Transverse colon (tissue), 4 donors: ENCODE measurements around the gene ZCCHC8.

Experiments used
- EP300 ChIP-seq: sonication (generic); formaldehyde crosslinking; IDR thresholded peaks from one replicate; pipeline ENCODE4 v1.6.1; 2017; ENCODE audit warnings: antibody characterized with exemption, low read depth
- POLR2A ChIP-seq: fragments of 450-650 bp; IDR thresholded peaks from one replicate; pipeline ENCODE4 v1.6.1; 2016; ENCODE audit warnings: antibody characterized with exemption, mild to moderate bottlenecking, moderate library complexity
- POLR2AphosphoS5 ChIP-seq, 3 donors: sonication (generic); formaldehyde crosslinking; IDR thresholded peaks; one replicate each; pipeline ENCODE4 v1.6.1; 2016; ENCODE audit warnings: antibody characterized with exemption in 3 of 3
- TF ChIP-seq, protein P1 (sequence below), 5 experiments: fragments of 200-600 bp in 3 of 5; fragments of 450-650 bp in 2 of 5; sonication (generic) in 3 of 5; IDR thresholded peaks; 1 replicate in 2 of 5; 2 replicates in 3 of 5; pipeline ENCODE4 v1.5.1; 2016 to 2017; ENCODE audit warnings: antibody characterized with exemption in 5 of 5, inconsistent platforms in 3 of 5, mild to moderate bottlenecking in 2 of 5, moderate library complexity in 1 of 5

DNA sequence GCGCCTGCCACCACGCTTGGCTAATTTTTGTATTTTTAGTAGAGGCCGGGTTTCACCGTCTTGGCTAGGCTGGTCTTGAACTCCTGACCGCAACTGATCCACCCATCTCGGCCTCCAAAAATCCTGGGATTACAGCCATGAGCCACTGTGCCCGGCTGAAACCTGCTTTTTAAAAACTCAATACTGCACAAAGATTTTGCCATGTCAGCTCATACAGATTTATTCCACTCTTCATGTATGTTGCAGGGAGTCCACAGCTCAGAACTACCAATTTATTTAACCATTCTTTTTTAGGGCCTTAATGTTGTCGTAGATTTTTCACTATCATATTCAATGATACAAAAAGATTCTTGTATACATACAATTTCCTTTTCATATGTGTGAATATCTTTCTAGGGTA is 20.0 kb downstream of the ZCCHC8 start:
- TF ChIP-seq, protein P1, sequence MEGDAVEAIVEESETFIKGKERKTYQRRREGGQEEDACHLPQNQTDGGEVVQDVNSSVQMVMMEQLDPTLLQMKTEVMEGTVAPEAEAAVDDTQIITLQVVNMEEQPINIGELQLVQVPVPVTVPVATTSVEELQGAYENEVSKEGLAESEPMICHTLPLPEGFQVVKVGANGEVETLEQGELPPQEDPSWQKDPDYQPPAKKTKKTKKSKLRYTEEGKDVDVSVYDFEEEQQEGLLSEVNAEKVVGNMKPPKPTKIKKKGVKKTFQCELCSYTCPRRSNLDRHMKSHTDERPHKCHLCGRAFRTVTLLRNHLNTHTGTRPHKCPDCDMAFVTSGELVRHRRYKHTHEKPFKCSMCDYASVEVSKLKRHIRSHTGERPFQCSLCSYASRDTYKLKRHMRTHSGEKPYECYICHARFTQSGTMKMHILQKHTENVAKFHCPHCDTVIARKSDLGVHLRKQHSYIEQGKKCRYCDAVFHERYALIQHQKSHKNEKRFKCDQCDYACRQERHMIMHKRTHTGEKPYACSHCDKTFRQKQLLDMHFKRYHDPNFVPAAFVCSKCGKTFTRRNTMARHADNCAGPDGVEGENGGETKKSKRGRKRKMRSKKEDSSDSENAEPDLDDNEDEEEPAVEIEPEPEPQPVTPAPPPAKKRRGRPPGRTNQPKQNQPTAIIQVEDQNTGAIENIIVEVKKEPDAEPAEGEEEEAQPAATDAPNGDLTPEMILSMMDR (IDR thresholded peaks at IDR 0.05) = no peak
- no peak for TF ChIP-seq POLR2A
- TF ChIP-seq EP300 = no peak
- TF ChIP-seq POLR2AphosphoS5 (IDR thresholded peaks at IDR 0.05) = no peak
